H9 (cell line): ENCODE results near the gene SLC17A9. TPM values are rescaled to one million over a fixed set of nuclear protein-coding genes. Genes with fewer than 3 reads are reported as not detected.

Experiments used
- DNase-seq: peaks from one replicate; pipeline ENCODE4 v3.0.0-alpha.2; 2017
- H2AFZ ChIP-seq: one replicate; pipeline ENCODE4 v1.6.1; 2013; ENCODE audit warnings: mild to moderate bottlenecking, low read length, control low read depth, moderate library complexity
- H2AK5ac ChIP-seq: 2 replicates; pipeline ENCODE4 v1.6.1; 2013; ENCODE audit warnings: low read length, control low read depth, mixed read lengths; ENCODE audit not compliant: insufficient read length
- H2BK120ac ChIP-seq: one replicate; pipeline ENCODE4 v1.6.1; 2013; ENCODE audit warnings: low read depth, mild to moderate bottlenecking, low read length, control low read depth, inconsistent platforms; ENCODE audit not compliant: poor library complexity, severe bottlenecking
- H2BK12ac ChIP-seq: 2 replicates; pipeline ENCODE4 v1.6.1; 2013; ENCODE audit warnings: low read length, control low read depth, mixed read lengths, low read depth; ENCODE audit not compliant: insufficient read length
- H2BK15ac ChIP-seq: 2 replicates; pipeline ENCODE4 v1.6.1; 2013; ENCODE audit warnings: low read depth, low read length, control low read depth
- H2BK20ac ChIP-seq: one replicate; pipeline ENCODE4 v1.6.1; 2013; ENCODE audit warnings: low read depth, mild to moderate bottlenecking, low read length, control low read depth, inconsistent platforms; ENCODE audit not compliant: poor library complexity, severe bottlenecking
- H2BK5ac ChIP-seq: 2 replicates; pipeline ENCODE4 v1.6.1; 2013; ENCODE audit warnings: low read length, control low read depth, mixed read lengths; ENCODE audit not compliant: insufficient read length
- H3K14ac ChIP-seq: 2 replicates; pipeline ENCODE4 v1.6.1; 2013; ENCODE audit warnings: low read length, control low read depth; ENCODE audit not compliant: insufficient read depth
- H3K18ac ChIP-seq: 2 replicates; pipeline ENCODE4 v1.6.1; 2013; ENCODE audit warnings: low read depth, mild to moderate bottlenecking, mixed read lengths, low read length, control low read depth; ENCODE audit not compliant: insufficient read length
- H3K23ac ChIP-seq: 2 replicates; pipeline ENCODE4 v1.6.1; 2013; ENCODE audit warnings: low read length, control low read depth, mixed read lengths, low read depth; ENCODE audit not compliant: insufficient read length
- H3K23me2 ChIP-seq: 2 replicates; pipeline ENCODE4 v1.6.1; 2013; ENCODE audit warnings: low read depth, mild to moderate bottlenecking, mixed read lengths, low read length, control low read depth; ENCODE audit not compliant: insufficient read length, poor library complexity, severe bottlenecking
- H3K27ac ChIP-seq: 2 replicates; pipeline ENCODE4 v1.5.1; 2013; ENCODE audit warnings: low read length, control low read depth, mixed read lengths, low read depth; ENCODE audit not compliant: insufficient read length
- H3K27me3 ChIP-seq: 2 replicates; pipeline ENCODE4 v1.6.1; 2013; ENCODE audit warnings: low read length, control low read depth, inconsistent platforms; ENCODE audit not compliant: insufficient read depth
- H3K4ac ChIP-seq: 2 replicates; pipeline ENCODE4 v1.6.1; 2013; ENCODE audit warnings: low read depth, mild to moderate bottlenecking, control low read depth, inconsistent platforms, low read length, moderate library complexity
- H3K4me1 ChIP-seq: 2 replicates; pipeline ENCODE4 v1.6.1; 2013; ENCODE audit warnings: low read length, control low read depth, inconsistent platforms; ENCODE audit not compliant: insufficient read depth
- H3K4me2 ChIP-seq: 2 replicates; pipeline ENCODE4 v1.6.1; 2013; ENCODE audit warnings: low read length, control low read depth, mixed read lengths; ENCODE audit not compliant: insufficient read length, insufficient read depth
- H3K56ac ChIP-seq: 2 replicates; pipeline ENCODE4 v1.6.1; 2013; ENCODE audit warnings: low read depth, mild to moderate bottlenecking, mixed read lengths, low read length, control low read depth; ENCODE audit not compliant: insufficient read length
- H3K79me1 ChIP-seq: 2 replicates; pipeline ENCODE4 v1.6.1; 2013; ENCODE audit warnings: low read depth, mild to moderate bottlenecking, moderate library complexity, low read length, control low read depth, inconsistent platforms; ENCODE audit not compliant: insufficient read depth, poor library complexity, severe bottlenecking
- H3K79me2 ChIP-seq: 2 replicates; pipeline ENCODE4 v1.6.1; 2013; ENCODE audit warnings: low read length, control low read depth, inconsistent platforms; ENCODE audit not compliant: insufficient read depth
- H3K9ac ChIP-seq: 2 replicates; pipeline ENCODE4 v1.6.1; 2013; ENCODE audit warnings: low read length, control low read depth, mixed read lengths; ENCODE audit not compliant: insufficient read length; ENCODE audit errors: extremely low read depth
- H3K9me3 ChIP-seq: one replicate; pipeline ENCODE4 v1.6.1; 2013; ENCODE audit warnings: low read depth, low read length, inconsistent platforms; ENCODE audit not compliant: control insufficient read depth
- H3T11ph ChIP-seq: one replicate; pipeline ENCODE4 v1.6.1; 2013; ENCODE audit warnings: mild to moderate bottlenecking, low read length, control low read depth, inconsistent platforms
- H4K20me1 ChIP-seq: one replicate; pipeline ENCODE4 v1.6.1; 2013; ENCODE audit not compliant: control insufficient read depth, insufficient read length, insufficient read depth
- H4K5ac ChIP-seq: 2 replicates; pipeline ENCODE4 v1.6.1; 2013; ENCODE audit warnings: low read depth, mild to moderate bottlenecking, mixed read lengths, low read length, control low read depth; ENCODE audit not compliant: insufficient read length
- H4K8ac ChIP-seq: replicated peaks from 2 replicates; pipeline ENCODE4 v1.6.1; 2013; ENCODE audit warnings: low read length, control low read depth, mixed read lengths, low read depth; ENCODE audit not compliant: insufficient read length
- H4K91ac ChIP-seq: 2 replicates; pipeline ENCODE4 v1.6.1; 2013; ENCODE audit warnings: low read depth, mild to moderate bottlenecking, moderate library complexity, mixed read lengths, low read length, control low read depth; ENCODE audit not compliant: insufficient read length
- H3K27ac Mint-ChIP-seq, 3 experiments: 2 replicates in 2 of 3; 3 replicates in 1 of 3; pipeline ENCODE4 v1.8.0; 2020 to 2021; ENCODE audit warnings: mixed read lengths in 3 of 3, mild to moderate bottlenecking in 1 of 3, moderate library complexity in 1 of 3
- H3K27me3 Mint-ChIP-seq: 2 replicates; pipeline ENCODE4 v1.8.0; 2021; ENCODE audit warnings: low read depth, mild to moderate bottlenecking, moderate library complexity, mixed read lengths
- H3K36me3 Mint-ChIP-seq, 3 experiments: 2 replicates in 2 of 3; 3 replicates in 1 of 3; pipeline ENCODE4 v1.8.0; 2020 to 2021; ENCODE audit warnings: low read depth in 3 of 3, mixed read lengths in 3 of 3; ENCODE audit not compliant: insufficient read depth in 1 of 3
- H3K4me1 Mint-ChIP-seq, 2 experiments: 2 replicates each; pipeline ENCODE4 v1.8.0; 2020; ENCODE audit warnings: mixed read lengths in 2 of 2
- H3K4me3 Mint-ChIP-seq, 2 experiments: 2 replicates in 1 of 2; 3 replicates in 1 of 2; pipeline ENCODE4 v1.8.0; 2020 to 2021; ENCODE audit warnings: mild to moderate bottlenecking in 2 of 2, mixed read lengths in 2 of 2, moderate library complexity in 1 of 2
- H3K9me3 Mint-ChIP-seq, 2 experiments: 2 replicates in 1 of 2; 3 replicates in 1 of 2; pipeline ENCODE4 v1.8.0; 2020; ENCODE audit warnings: mild to moderate bottlenecking in 2 of 2, mixed read lengths in 2 of 2, moderate library complexity in 1 of 2
- WGBS: extraction: QIAGEN DNeasy Blood & Tissue Kit; methylation state at CpG from one replicate; pipeline ENCODE4 v1.1.7; 2013; ENCODE audit warnings: missing lambda C conversion rate, low lambda C conversion rate, mixed read lengths; ENCODE audit not compliant: insufficient read length; ENCODE audit errors: extremely low coverage; 5-methylcytosine and 5-hydroxymethylcytosine counted together
- total RNA-seq: library from RNA; stranded (reverse); gene quantifications from 2 replicates; pipeline ENCODE4 v1.2.1, GENCODE V29; 2021
- TF ChIP-seq, protein P1 (sequence below): fragments of 200-600 bp; sonication (generic); conservative IDR thresholded peaks from 3 replicates; pipeline ENCODE4 v1.8.0; 2021; ENCODE audit warnings: antibody characterized with exemption, mild to moderate bottlenecking

SLC17A9 gene
- total RNA-seq, 1 experiment from 2014 or later = 20.9 TPM

DNA sequence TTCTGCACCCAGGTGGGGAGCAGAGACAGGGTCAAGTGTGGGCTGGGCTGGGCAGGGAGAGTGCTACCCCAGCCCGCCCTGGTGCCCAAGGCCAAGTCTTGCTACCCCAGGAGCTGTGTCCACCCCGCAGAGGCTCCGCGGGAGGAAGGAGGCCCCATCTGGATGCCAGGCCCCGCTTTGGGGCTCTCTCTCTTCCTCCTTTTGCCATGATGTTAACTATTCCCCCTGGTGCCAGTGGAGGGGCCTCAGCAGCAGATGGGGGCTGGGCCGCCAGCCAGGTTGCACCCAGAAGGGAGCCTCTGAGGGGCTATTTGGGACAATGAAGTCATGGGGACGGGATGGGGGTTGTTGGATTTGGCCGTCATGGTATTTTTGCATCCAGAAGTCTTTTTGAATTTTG lies 9.3 kb downstream of the SLC17A9 start:
- no peaks in the 10 kb centered on the region for H3K27me3 Mint-ChIP-seq
- Histone ChIP-seq H2BK15ac (no peak overlapping the region), H4K91ac (no peak overlapping the region), H3K79me2 (no peaks in the 10 kb centered on the region), H3K9ac (no peak overlapping the region), H3K56ac (no peak overlapping the region), H2BK20ac (no peak overlapping the region), H2AK5ac (no peak overlapping the region), H2BK120ac (no peak overlapping the region), H3K4ac (no peak overlapping the region), H3K9me3 (no peaks in the 10 kb centered on the region), H2BK5ac (no peak overlapping the region), H3K27ac (no peak overlapping the region), H3K27me3 (no peaks in the 10 kb centered on the region), H2AFZ (no peak overlapping the region), H2BK12ac (no peak overlapping the region), H3K14ac (no peak overlapping the region), H3K23ac (no peak overlapping the region), H4K20me1 (no peaks in the 10 kb centered on the region), H4K5ac (no peak overlapping the region), H3K18ac (no peak overlapping the region), H3K23me2 (no peaks in the 10 kb centered on the region), H4K8ac (no peak overlapping the region), H3K4me2 (no peak overlapping the region), H3K79me1 (no peaks in the 10 kb centered on the region), H3T11ph (no peak overlapping the region), H3K4me1 (no peaks in the 10 kb centered on the region)
- no peak overlapping the region for H3K4me3 Mint-ChIP-seq
- H3K27ac Mint-ChIP-seq = no peak overlapping the region
- no peaks in the 10 kb centered on the region for H3K9me3 Mint-ChIP-seq
- TF ChIP-seq, protein P1, sequence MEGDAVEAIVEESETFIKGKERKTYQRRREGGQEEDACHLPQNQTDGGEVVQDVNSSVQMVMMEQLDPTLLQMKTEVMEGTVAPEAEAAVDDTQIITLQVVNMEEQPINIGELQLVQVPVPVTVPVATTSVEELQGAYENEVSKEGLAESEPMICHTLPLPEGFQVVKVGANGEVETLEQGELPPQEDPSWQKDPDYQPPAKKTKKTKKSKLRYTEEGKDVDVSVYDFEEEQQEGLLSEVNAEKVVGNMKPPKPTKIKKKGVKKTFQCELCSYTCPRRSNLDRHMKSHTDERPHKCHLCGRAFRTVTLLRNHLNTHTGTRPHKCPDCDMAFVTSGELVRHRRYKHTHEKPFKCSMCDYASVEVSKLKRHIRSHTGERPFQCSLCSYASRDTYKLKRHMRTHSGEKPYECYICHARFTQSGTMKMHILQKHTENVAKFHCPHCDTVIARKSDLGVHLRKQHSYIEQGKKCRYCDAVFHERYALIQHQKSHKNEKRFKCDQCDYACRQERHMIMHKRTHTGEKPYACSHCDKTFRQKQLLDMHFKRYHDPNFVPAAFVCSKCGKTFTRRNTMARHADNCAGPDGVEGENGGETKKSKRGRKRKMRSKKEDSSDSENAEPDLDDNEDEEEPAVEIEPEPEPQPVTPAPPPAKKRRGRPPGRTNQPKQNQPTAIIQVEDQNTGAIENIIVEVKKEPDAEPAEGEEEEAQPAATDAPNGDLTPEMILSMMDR = no peak
- WGBS = no CpG with 5 or more reads among the region's 8 CpGs
- DNase-seq = no peak
- H3K36me3 Mint-ChIP-seq = peaks cover 2 to 24% (median 7%) of the 10 kb centered on the region in 3 experiments; a peak in 4 of 7 replicates
- peaks cover 0 to 7% of the 10 kb centered on the region in 2 experiments; a peak in 1 of 4 replicates for H3K4me1 Mint-ChIP-seq
